ENCODE results near the gene CCDC47.

- no peak for TF ChIP-seq PATZ1 (CRISPR knock-in tag; IDR thresholded peaks at IDR 0.05; ENCODE audit: borderline replicate concordance)
- TF ChIP-seq CREB5 (CRISPR knock-in tag; IDR thresholded peaks at IDR 0.05; ENCODE audit: low read depth), result no peak
- TF ChIP-seq OSR1 (CRISPR knock-in tag; IDR thresholded peaks at IDR 0.05), result no peak
- no peak for TF ChIP-seq ZNF70 (CRISPR knock-in tag; IDR thresholded peaks at IDR 0.05)
- TF ChIP-seq GLIS3 (CRISPR knock-in tag; IDR thresholded peaks at IDR 0.05), result no peak
- no peak for TF ChIP-seq ESRRG (CRISPR knock-in tag; IDR thresholded peaks at IDR 0.05)
- no peak for TF ChIP-seq TOX (CRISPR knock-in tag; IDR thresholded peaks at IDR 0.05; ENCODE audit: borderline replicate concordance)
- no peak for TF ChIP-seq ZFP30 (CRISPR knock-in tag; IDR thresholded peaks at IDR 0.05)
- no peak for TF ChIP-seq ZNF8 (CRISPR knock-in tag; IDR thresholded peaks at IDR 0.05)
- no peak for TF ChIP-seq TCF4 (CRISPR knock-in tag; IDR thresholded peaks at IDR 0.05; ENCODE audit: borderline replicate concordance)
Observed at GRCh38 chr17:63754046-63754445, 19.4 kb downstream of the CCDC47 start.
